Natural killer cell (primary cell): ENCODE results near the gene TLR6. TPM values are rescaled to one million over a fixed set of nuclear protein-coding genes. Genes with fewer than 3 reads are reported as not detected.

Experiments
- ATAC-seq, 3 donors: fragments of 150-1000 bp in 2 of 3; fragments of 200-7000 bp in 1 of 3; cut with Tn5 transposase; 1 replicate in 1 of 3; 2 replicates in 2 of 3; pipeline ENCODE4 v1.10.0; 2021; ENCODE audit warnings: mild to moderate bottlenecking in 2 of 3, moderate library complexity in 2 of 3
- DNase-seq, 2 donors: peaks; one replicate each; pipeline versions ENCODE4 v3.0.0 to v3.0.0-alpha.2; 2013 to 2021; ENCODE audit warnings: mixed read lengths in 1 of 2
- H3K27ac ChIP-seq: one replicate; pipeline ENCODE4 v1.5.1; 2013; ENCODE audit warnings: mild to moderate bottlenecking, low read length
- H3K27me3 ChIP-seq: one replicate; pipeline ENCODE4 v1.6.1; 2013; ENCODE audit warnings: low read length; ENCODE audit not compliant: control insufficient read depth, insufficient read depth
- H3K36me3 ChIP-seq: one replicate; pipeline ENCODE4 v1.6.1; 2013; ENCODE audit warnings: low read length; ENCODE audit not compliant: control insufficient read depth, insufficient read depth
- H3K4me1 ChIP-seq: one replicate; pipeline ENCODE4 v1.6.1; 2013; ENCODE audit warnings: low read length; ENCODE audit not compliant: control insufficient read depth, insufficient read depth
- H3K4me3 ChIP-seq: one replicate; pipeline ENCODE4 v1.5.1; 2013; ENCODE audit warnings: low read length
- H3K9me3 ChIP-seq: one replicate; pipeline ENCODE4 v1.6.1; 2013; ENCODE audit warnings: low read length; ENCODE audit not compliant: control insufficient read depth, insufficient read depth
- H3K27ac Mint-ChIP-seq, 2 donors: one replicate each; pipeline ENCODE4 v1.8.0; 2022; ENCODE audit warnings: mild to moderate bottlenecking in 2 of 2, mixed read lengths in 2 of 2, moderate library complexity in 1 of 2
- H3K27me3 Mint-ChIP-seq, 2 donors: one replicate each; pipeline ENCODE4 v1.8.0; 2022; ENCODE audit warnings: low read depth in 2 of 2, mixed read lengths in 2 of 2
- H3K36me3 Mint-ChIP-seq: one replicate; pipeline ENCODE4 v1.8.0; 2022; ENCODE audit warnings: mixed read lengths
- H3K4me1 Mint-ChIP-seq, 2 donors: one replicate each; pipeline ENCODE4 v1.8.0; 2022; ENCODE audit warnings: mixed read lengths in 2 of 2
- H3K4me3 Mint-ChIP-seq: one replicate; pipeline ENCODE4 v1.8.0; 2022; ENCODE audit warnings: mild to moderate bottlenecking, moderate library complexity, mixed read lengths
- H3K9me3 Mint-ChIP-seq, 2 donors: one replicate each; pipeline ENCODE4 v1.8.0; 2022; ENCODE audit warnings: mixed read lengths in 2 of 2
- WGBS: methylation state at CpG from one replicate; pipeline ENCODE4 v1.1.7; 2013; ENCODE audit warnings: missing lambda C conversion rate; ENCODE audit not compliant: insufficient coverage; 5-methylcytosine and 5-hydroxymethylcytosine counted together
- intact Hi-C: fragments of 100-400 bp; cut with micrococcal nuclease; formaldehyde crosslinking; loops from one replicate; pipeline ENCODE4 v1.14.2; 2022
- total RNA-seq, 4 donors: library from RNA; stranded (reverse); fragments of 120-200 nt in 1 of 4; gene quantifications; one replicate each; pipeline versions ENCODE4 v1.2.3 to v1.2.4, GENCODE V29; 2013 to 2022
- TF ChIP-seq, protein P1 (sequence below): fragments of 200-600 bp; IDR thresholded peaks from one replicate; pipeline ENCODE4 v1.8.0; 2022; ENCODE audit warnings: antibody characterized with exemption

The TLR6 gene
- total RNA-seq, 3 donors from 2014 or later (not counting 1 experiment from before 2014, with no cell fraction given), result 6.3 to 9.8 (median 6.8) TPM

- WGBS, result 68% methylated on average over 2 of the region's 2 CpGs
- Histone ChIP-seq H3K9me3 (peaks cover 15% of the 10 kb centered on the region), H3K27me3 (no peaks in the 10 kb centered on the region), H3K4me1 (no peaks in the 10 kb centered on the region), H3K4me3 (no peak overlapping the region), H3K36me3 (no peaks in the 10 kb centered on the region), H3K27ac (no peak overlapping the region)
- no peak overlapping the region for H3K27ac Mint-ChIP-seq
- DNase-seq (no peak), ATAC-seq (no peak)
- intact Hi-C loops, result no loop called here
- TF ChIP-seq, protein P1, sequence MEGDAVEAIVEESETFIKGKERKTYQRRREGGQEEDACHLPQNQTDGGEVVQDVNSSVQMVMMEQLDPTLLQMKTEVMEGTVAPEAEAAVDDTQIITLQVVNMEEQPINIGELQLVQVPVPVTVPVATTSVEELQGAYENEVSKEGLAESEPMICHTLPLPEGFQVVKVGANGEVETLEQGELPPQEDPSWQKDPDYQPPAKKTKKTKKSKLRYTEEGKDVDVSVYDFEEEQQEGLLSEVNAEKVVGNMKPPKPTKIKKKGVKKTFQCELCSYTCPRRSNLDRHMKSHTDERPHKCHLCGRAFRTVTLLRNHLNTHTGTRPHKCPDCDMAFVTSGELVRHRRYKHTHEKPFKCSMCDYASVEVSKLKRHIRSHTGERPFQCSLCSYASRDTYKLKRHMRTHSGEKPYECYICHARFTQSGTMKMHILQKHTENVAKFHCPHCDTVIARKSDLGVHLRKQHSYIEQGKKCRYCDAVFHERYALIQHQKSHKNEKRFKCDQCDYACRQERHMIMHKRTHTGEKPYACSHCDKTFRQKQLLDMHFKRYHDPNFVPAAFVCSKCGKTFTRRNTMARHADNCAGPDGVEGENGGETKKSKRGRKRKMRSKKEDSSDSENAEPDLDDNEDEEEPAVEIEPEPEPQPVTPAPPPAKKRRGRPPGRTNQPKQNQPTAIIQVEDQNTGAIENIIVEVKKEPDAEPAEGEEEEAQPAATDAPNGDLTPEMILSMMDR, result no peak
- H3K27me3 Mint-ChIP-seq, result no peaks in the 10 kb centered on the region
- H3K9me3 Mint-ChIP-seq, result peaks cover 9 to 16% of the 10 kb centered on the region in 2 donors
- H3K4me1 Mint-ChIP-seq, result no peaks in the 10 kb centered on the region
- H3K4me3 Mint-ChIP-seq, result no peak overlapping the region
- peaks cover 38% of the 10 kb centered on the region for H3K36me3 Mint-ChIP-seq
These were observed 65.6 kb downstream of the TLR6 start for GRCh38 chr4:38791010-38791409.

GRCh38 chr4:38788317-38788716, 68.3 kb downstream of the TLR6 start:
- Mint-ChIP-seq H3K27me3 (no peaks in the 10 kb centered on the region), H3K36me3 (peaks cover 21% of the 10 kb centered on the region), H3K4me3 (no peak overlapping the region), H3K4me1 (no peaks in the 10 kb centered on the region), H3K9me3 (peaks cover 3 to 4% of the 10 kb centered on the region in 2 donors), H3K27ac (no peak overlapping the region)
- Histone ChIP-seq H3K4me3 (no peak overlapping the region), H3K27ac (no peak overlapping the region), H3K27me3 (no peaks in the 10 kb centered on the region), H3K36me3 (no peaks in the 10 kb centered on the region), H3K9me3 (peaks cover 3% of the 10 kb centered on the region), H3K4me1 (no peaks in the 10 kb centered on the region)
- TF ChIP-seq, protein P1, result no peak
- DNase-seq, result no peak
- ATAC-seq, result no peak
- intact Hi-C loops, result no loop called here
- 100% methylated on average over 1 of the region's 1 CpG for WGBS

DNA sequence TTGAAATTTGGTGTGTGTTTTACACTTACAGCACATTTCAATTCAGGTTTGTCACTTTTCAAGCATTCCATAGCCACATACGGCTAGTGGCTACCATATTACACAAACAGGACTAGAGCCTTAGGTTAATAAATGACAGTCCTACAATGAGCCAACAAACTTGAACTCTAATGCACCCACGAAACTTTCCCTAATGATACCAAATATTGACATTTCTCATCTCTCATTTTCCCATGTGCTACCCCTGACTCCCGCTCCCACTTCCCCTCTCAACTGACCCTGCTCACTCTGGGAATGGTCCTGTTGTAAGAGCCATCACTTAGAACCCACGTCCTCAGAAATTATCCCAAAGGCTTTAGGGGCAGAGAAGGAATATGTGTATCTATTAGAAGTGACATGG, 68.9 kb downstream of the TLR6 start:
- Mint-ChIP-seq H3K4me3 (no peak overlapping the region), H3K9me3 (peaks cover 2 to 3% of the 10 kb centered on the region in 2 donors), H3K4me1 (peaks cover 2 to 3% of the 10 kb centered on the region in 2 donors), H3K27ac (no peak overlapping the region), H3K27me3 (peaks cover 0 to 3% of the 10 kb centered on the region in 2 donors), H3K36me3 (peaks cover 21% of the 10 kb centered on the region)
- Histone ChIP-seq H3K27ac (no peak overlapping the region), H3K36me3 (no peaks in the 10 kb centered on the region), H3K27me3 (no peaks in the 10 kb centered on the region), H3K4me1 (peaks cover 4% of the 10 kb centered on the region), H3K9me3 (peaks cover 3% of the 10 kb centered on the region), H3K4me3 (no peak overlapping the region)
- 90% methylated on average over 4 of the region's 4 CpGs for WGBS
- ATAC-seq (no peak), DNase-seq (no peak)
- TF ChIP-seq, protein P1, result no peak
- intact Hi-C loops, result no loop called here

DNA sequence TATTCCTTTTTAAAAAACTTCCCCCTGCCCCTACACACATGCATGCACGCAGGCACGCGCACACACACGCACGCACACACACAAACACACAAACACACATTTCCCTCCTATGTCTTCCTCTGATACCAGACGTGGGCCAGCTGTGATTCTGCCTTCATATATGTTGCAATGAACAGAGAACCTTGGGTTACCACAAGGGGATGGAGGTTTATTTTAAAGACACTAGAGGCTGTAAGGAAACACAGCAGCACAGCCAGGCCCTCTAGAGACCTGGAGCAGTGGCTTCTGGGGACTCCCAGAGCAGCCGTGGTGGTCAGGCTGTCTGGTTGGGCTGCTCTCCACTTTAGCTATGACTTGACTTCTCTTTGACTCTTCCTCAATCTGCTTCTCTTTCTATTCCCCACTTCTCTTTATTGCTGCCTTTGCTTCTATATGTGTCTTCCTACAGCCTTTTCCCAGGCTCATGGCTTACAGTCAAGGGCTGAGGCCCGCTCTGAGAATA, 70.7 kb downstream of the TLR6 start:
- Mint-ChIP-seq H3K36me3 (peaks cover 13% of the 10 kb centered on the region), H3K27ac (no peak overlapping the region), H3K9me3 (peaks cover 2 to 3% of the 10 kb centered on the region in 2 donors), H3K27me3 (peaks cover 0 to 8% of the 10 kb centered on the region in 2 donors), H3K4me1 (peaks cover 5% of the 10 kb centered on the region in 2 donors), H3K4me3 (no peak overlapping the region)
- ATAC-seq (peak in 1 of 3 donors; percentile 27), DNase-seq (no peak)
- H3K9me3 ChIP-seq, result peaks cover 2% of the 10 kb centered on the region
- TF ChIP-seq, protein P1, result no peak
- H3K4me3 ChIP-seq, result no peak overlapping the region
- H3K36me3 ChIP-seq, result no peaks in the 10 kb centered on the region
- no peaks in the 10 kb centered on the region for H3K27me3 ChIP-seq
- WGBS, result 71% methylated on average over 8 of the region's 8 CpGs
- H3K27ac ChIP-seq, result no peak overlapping the region
- intact Hi-C loops, result no loop called here
- peaks cover 5% of the 10 kb centered on the region for H3K4me1 ChIP-seq
